A549 (cell line): ENCODE results near the gene TSHR.

ENCODE experiments used
- JUN ChIP-seq, 2 experiments: fragments of >200 bp; sonication (Bioruptor Twin); formaldehyde crosslinking; IDR thresholded peaks; 2 replicates in 1 of 2; 3 replicates in 1 of 2; pipeline ENCODE4 v1.6.1; 2016 to 2017
- MYC ChIP-seq: IDR thresholded peaks from 2 replicates; pipeline ENCODE4 v1.6.1; 2012; ENCODE audit warnings: mild to moderate bottlenecking, inconsistent platforms, low read length, improper control_type of control experiment, borderline replicate concordance
- POLR2A ChIP-seq: IDR thresholded peaks from 2 replicates; pipeline ENCODE4 v1.6.1; 2012; ENCODE audit warnings: mild to moderate bottlenecking, low read length
- RCOR1 ChIP-seq: fragments of 150-350 bp; IDR thresholded peaks from 2 replicates; pipeline ENCODE4 v1.6.1; 2014; ENCODE audit warnings: antibody characterized with exemption, low read length, low read depth
- TFCP2L1 ChIP-seq: fragments of 250-450 bp; sonication (Bioruptor Pico); IDR thresholded peaks from 2 replicates; pipeline ENCODE4 v1.5.0; 2021; ENCODE audit warnings: mild to moderate bottlenecking
- ZFP36 ChIP-seq: fragments of 450-650 bp; IDR thresholded peaks from 2 replicates; pipeline ENCODE4 v1.6.1; 2014; ENCODE audit warnings: borderline replicate concordance; ENCODE audit not compliant: partially characterized antibody
- TF ChIP-seq, protein P1 (sequence below): fragments of >200 bp; sonication (Bioruptor Twin); formaldehyde crosslinking; IDR thresholded peaks from 3 replicates; pipeline ENCODE4 v1.5.1; 2016

DNA sequence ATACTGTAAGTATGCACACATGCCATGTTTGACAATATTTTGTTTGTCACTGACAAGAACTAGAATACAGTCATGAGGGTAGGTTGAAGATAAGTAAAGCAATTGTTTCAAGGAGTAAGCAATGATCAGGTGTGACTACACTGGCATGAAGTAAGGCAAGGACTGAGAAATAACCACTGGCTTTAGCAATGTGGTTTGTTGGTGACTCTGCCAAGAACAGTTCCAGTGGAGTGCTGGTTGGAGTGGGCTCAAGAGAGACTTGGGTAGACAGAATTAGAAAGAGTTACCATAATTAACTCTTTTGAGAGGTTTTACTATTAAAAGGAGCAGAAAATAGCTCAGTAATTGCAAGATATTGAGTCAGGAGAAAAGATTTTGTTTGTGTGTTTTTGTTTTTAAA is 135.7 kb downstream of the TSHR start:
- TF ChIP-seq MYC: no peak
- TF ChIP-seq, protein P1, sequence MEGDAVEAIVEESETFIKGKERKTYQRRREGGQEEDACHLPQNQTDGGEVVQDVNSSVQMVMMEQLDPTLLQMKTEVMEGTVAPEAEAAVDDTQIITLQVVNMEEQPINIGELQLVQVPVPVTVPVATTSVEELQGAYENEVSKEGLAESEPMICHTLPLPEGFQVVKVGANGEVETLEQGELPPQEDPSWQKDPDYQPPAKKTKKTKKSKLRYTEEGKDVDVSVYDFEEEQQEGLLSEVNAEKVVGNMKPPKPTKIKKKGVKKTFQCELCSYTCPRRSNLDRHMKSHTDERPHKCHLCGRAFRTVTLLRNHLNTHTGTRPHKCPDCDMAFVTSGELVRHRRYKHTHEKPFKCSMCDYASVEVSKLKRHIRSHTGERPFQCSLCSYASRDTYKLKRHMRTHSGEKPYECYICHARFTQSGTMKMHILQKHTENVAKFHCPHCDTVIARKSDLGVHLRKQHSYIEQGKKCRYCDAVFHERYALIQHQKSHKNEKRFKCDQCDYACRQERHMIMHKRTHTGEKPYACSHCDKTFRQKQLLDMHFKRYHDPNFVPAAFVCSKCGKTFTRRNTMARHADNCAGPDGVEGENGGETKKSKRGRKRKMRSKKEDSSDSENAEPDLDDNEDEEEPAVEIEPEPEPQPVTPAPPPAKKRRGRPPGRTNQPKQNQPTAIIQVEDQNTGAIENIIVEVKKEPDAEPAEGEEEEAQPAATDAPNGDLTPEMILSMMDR: no peak
- no peak for TF ChIP-seq RCOR1
- no peak for TF ChIP-seq JUN (IDR thresholded peaks at IDR 0.05)
- TF ChIP-seq POLR2A: no peak
- TF ChIP-seq TFCP2L1 (CRISPR knock-in tag): no peak
- TF ChIP-seq ZFP36: no peak
